HPDE6-E6E7 (cell line): ENCODE data around the gene PMAIP1.

ENCODE experiments used
- DNase-seq: peaks from one replicate; pipeline ENCODE4 v3.0.0; 2011; ENCODE audit warnings: missing footprints; ENCODE audit errors: extremely low spot score

Gene PMAIP1

DNA sequence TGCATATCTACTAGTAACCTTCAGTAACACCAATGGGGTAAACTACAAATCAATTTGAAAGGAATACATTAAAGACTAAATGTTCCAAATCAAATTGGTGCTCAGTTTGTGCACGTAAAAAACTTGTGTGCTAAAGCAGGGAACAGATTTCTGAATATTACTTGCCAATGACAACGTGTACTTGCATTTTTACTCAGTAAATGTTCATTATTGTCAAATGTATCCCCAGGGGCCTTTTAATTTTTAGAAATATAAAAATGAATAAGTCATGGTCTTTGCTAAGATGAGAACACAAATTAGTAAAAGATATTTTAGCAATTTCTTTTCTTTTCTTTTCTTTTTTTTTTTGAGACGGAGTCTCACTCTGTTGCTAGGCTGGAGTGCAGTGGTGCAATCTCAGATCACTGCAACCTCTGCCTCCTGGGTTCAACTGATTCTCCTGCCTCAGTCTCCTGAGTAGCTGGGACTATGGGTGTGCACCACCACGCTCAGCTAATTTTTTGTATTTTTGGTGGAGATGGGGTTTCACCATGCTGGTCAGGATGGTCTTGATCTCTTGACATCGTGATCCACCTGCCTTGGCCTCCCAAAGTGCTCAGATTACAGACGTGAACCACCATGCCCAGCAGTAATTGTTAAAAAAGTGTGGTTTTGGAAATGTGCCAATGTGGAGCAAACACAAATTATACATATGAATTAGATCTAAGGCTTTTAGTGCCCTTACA, 52.6 kb downstream of the PMAIP1 start:
- no peak for DNase-seq
